ENCODE results near the gene BBIP1.
"Not testable (repeated sequence)": the region's sequence is repeated elsewhere in the genome, so short reads cannot be mapped to it uniquely, and the experiment has no call there.

The BBIP1 gene

DNA sequence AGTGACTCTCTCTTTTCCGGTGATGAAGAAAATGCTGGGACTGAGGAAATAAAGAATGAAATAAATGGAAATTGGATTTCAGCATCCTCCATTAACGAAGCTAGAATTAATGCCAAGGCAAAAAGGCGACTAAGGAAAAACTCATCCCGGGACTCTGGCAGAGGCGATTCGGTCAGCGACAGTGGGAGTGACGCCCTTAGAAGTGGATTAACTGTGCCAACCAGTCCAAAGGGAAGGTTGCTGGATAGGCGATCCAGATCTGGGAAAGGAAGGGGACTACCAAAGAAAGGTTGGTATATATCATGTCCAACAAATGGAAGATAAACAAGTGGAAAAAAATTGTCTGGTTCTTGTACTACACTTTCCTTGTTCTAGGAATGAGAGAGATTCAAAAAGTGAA lies 37.7 kb downstream of the BBIP1 start:
- no peak for DNase-seq

DNA sequence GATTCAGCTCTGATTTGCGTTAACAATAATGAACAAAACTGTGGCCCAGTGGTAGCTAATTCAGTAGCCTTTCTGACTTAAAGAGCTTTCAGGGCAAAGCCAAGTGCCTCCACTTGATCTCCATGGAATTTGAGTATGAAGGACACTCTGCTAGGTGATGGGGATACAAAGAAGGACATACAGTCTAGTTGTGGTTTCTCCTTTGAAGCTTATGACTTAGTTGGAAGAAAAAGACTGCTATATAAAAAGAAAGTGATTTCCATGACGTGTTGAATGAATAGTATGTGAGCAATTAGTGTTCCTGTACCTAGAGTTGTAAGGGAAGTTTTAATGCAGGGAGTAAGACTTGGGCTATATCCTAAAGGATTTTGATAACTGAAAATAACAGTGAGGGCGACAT lies 39.0 kb downstream of the BBIP1 start:
- DNase-seq: no peak

DNA sequence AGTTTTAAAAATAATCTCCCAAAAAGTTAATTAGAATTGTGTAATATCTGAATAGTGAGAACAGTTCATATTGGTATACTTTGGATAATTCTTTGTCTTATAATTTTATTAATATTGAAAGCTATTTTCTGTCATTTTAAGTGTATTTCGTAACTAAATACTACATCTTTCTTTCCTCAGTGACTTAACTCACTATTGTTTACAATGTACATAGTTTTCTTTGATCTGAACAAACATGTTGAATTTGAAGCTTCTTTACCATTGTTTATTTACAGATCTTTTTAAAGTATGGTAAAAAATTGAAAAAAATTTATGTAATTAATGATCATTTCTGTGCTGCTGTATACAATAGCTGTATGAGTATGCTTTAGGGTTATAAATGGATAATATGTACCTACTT lies 42.2 kb downstream of the BBIP1 start:
- DNase-seq: no peak

- DNase-seq: no peak
Measured at GRCh38 chr10:110876000-110876399, 43.0 kb downstream of the BBIP1 start.

- no peak for DNase-seq
Measured at GRCh38 chr10:110873951-110874350, 45.0 kb downstream of the BBIP1 start.

DNA sequence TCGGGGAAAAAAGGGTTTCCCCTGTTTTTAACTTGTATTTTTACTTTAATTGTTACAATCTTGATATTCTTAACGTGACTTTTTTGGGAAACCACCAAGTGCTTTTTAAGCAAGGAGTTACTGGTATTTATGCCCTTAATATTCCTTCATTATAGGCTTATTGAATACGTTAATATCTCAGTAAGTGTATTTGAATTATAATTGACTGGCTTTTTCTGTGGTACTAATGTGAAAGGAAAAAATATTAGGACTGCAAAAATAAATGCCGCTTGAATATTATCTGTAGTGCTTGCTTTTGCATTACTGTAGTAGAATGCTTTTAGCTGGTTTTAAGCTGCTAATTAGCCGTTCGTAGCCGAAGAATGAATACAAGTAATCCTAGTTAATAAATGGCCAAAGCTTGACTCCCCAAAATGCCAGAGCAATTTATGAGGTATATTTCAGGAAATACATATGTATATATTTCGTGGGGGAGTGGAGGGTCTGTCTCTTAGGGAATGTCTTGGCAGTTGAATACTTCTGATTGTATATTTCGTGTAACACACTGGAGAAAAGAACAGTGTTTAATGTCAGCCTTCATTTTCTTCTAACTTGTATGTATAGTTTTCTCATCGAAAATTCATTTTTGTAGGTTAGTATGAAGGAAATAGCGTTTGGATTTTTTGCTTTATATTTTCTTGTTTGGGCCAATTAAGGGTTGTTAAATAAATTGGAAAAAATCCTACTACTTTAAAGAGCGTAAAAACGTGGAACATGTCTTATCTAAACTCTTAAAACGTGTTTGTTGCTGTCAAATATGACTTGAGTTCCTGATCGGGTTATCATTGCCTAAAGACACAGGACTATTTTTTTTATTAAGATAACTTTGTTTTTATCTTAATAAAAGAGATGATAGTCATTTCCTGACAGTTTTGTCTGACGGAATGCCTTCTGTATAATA lies 45.7 kb downstream of the BBIP1 start:
- no peak for DNase-seq

GRCh38 chr10:110872145-110872983 lies 46.6 kb downstream of the BBIP1 start:
- peak; percentile 89 for DNase-seq

DNA sequence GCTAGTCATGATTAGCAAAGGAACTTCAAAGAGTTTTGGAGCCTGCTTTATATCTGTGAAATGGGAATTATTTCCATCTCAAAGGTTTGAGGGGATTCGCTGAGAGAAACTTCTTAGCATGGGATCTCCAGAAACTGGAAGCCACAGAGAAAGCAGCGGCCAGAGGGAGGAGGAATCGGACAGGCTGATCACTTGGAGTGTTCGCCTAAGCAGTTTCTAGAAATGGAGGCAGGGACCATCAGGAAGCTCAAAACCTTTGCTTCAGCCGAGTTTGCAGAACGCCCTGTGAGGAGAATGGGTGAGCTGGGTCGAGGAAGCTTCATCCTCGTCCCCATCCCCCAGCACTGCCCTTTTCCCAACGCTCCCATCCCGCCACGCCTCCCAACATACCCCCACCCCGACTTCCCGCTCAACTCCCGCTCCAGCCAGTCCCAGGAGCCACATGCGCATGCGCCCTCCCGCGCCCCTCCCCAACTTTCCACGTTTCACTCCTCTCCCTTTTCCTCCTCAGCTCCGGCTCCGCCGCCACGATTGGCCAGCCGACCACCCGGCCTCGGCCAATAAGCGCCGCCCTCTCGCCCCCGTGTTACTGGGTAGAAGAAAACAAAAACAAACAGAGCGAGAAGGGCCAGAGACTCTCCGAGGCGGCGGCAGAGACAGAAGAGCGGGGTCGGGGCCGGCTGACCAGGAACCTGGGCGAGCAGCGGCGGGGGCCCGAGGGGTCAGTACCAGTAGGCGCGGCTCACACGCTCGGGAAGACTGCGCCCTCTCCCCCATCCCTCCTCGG lies 47.5 kb downstream of the BBIP1 start, which contains the start of gene PDCD4:
PDCD4 (plus strand) TSS at position 631 of the 787 bp plus-strand sequence. CDS start 4,100 bp downstream, outside the sequence.
- DNase-seq: peak; percentile 96

DNA sequence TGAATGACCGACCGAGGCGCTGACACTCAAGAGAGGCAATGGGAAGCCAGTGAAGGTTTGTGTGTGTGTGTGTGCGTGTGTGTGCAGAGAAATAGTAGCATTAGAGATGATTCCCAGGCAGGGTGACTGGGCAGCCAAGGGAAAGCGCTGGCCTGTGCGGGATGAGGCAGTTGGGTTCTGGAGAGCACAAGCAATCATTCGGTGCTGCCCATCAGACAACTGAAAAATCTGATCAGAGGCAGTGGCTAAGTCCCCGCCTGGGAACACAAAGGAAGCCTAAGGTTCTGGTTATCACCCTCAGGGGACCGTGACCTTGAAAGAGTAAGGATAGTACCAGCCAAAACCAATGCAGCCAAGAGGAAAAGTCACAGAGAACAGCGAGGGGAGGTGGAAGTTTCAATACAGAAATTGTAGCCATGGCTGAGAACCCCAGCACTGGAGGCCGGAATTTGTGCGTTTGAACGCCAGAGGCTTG lies 48.1 kb downstream of the BBIP1 start:
- DNase-seq: no peak

DNA sequence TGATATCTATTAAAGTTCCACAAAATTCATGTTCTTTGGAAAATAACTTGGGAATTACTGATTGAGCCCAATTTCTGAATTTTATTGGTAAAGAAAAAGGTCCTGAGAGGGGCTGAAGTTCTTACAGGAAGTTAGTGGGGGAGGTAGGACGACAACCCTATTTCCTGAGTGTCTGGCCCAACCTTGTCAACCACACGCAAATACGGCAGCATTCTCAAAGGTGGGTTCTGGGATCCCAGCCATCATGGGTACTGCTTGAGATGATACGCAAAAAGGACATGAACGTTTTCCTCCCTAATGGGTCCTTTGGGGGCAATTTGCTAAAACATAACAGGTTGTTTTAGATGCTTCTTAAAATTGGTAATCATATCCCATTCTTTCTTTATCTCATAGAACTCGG lies 50.0 kb downstream of the BBIP1 start:
- no peak for DNase-seq

DNA sequence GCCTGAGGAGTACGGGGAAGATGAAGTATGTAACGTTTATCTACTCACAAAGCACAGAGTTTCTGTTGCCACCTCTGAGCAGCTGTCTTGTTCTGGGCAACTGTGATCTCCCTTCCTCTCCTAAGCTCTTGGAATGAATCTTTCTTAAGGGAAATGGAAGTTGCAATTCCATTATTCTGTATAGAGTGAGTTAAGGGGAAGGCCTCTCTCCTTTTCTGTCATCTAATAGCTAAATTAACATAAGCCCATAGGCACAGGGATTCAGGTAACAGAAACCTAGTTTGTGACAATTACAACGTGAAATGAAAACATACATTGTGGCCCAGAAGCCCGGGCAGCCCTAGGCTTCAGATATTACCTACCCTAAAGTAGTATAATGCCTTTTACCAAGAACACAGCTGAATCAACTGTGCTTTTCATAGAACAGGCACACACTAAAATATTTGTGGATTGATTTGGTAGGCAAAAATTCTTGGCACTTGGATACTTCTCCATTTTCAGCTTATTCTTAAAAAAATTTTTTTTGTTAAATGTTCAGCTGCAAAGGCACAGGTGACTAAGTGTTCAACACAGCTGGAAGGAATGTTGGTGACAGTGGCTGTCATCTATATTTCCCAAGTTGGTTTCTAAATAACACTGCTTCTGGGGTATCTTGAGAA lies 51.0 kb downstream of the BBIP1 start:
- no peak for DNase-seq

DNA sequence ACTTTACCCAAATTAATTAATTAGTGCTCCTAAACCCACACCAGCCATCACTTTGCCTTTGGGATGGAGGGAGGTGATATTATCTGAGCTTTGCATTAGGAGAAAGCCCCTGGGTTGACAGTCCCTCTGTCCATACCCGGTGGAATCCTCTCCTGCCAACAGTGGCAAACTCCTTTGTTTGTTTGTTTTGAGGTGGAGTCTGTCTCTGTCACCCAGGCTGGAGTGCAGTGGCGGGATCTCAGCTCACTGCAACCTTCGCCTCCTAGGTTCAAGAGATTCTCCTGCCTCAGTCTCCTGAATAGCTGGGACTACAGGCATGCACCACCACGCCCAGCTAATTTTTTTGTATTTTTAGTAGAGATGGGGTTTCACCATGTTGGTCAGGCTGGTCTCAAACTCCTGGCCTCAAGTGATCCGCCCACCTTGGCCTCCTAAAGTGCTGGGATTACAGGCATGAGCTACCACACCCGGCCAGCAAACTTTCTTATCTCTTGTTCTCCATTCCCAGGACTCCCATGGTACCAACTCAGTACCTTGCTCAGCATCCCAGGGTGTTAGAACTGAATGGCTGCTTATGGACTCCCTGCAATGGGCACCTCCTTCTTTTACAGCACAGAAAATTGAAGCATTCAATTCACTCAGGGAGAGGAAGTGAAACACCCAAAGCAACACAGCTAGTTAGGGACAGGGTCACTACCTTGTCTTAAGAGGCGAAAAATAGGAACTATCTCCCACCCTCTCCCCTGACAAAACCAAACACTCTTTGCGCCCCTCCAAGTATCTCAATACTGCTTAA lies 51.8 kb downstream of the BBIP1 start:
- not testable (repeated sequence) for DNase-seq

DNA sequence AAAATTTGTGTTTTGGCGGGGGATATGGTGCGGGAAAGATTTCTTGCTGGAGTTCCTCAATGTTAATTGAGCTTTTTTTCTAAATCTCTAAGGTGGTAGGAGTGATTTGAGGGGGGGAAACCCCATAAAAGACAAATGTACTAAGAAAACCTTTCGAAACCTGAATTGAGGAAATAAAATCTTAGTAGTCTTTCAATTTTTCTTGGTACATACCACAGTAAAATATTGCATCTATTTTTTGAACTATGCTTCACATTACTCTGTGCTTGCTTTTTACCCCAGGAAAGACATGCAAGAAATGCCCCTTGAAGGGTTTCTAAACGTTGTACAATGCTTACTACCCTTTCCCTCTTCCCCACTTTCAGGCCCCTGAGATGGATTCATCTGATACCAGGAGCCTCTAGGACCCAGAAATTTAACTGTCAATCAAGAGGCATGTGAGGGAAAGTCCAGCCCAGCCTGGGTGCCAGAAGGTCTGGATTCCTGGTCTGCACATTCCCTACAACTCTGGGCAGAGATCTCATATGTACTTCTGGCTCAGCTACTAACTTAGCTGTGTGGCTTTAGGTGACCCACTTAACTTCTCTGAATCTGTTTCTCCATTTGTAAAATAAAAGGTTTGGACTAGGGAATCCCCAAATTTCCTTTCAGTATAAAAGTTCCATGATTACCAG lies 53.0 kb downstream of the BBIP1 start:
- no peak for DNase-seq

GRCh38 chr10:110865186-110865808 lies 53.7 kb downstream of the BBIP1 start:
- peak; percentile 55 for DNase-seq

- peak; percentile 58 for DNase-seq
Measured at GRCh38 chr10:110864662-110865140, 54.3 kb downstream of the BBIP1 start.

DNA sequence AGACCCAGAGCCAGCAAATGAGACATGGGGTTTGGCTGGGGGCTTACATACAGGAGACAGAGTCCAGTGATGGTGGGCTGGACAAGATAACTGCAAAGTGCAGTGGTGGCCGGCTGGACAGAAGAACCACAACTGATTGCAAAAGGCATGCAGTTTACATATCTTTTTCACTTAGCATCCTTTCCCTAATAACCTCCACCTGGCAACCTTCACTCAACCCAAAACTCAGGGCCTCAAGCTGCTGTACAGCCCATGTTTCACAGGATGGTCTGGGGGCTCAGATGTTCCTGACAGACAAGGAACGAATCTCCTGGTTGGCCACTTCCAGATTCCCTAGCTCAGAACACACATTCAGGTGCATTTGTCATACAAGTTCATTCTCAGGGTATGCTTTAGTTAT lies 55.0 kb downstream of the BBIP1 start:
- DNase-seq: no peak

DNA sequence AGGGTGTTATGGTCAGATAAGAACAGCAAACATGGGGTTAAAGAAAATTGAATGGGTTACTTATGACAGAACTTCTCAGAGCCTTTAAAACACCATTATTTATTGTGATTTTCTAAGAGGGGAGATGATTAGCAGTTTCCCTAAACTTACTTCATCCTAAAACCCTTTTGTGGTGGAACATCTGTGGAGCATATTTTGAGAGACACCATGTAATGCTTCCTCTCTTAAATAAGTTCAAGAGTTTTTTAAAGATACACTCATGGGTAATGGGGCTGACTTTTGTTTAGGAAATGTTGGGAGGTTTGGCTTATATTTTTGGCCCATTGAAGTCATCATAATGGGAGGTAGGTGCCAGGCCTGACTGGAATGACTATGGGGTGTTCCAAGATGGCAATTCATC lies 55.6 kb downstream of the BBIP1 start:
- DNase-seq: no peak

DNA sequence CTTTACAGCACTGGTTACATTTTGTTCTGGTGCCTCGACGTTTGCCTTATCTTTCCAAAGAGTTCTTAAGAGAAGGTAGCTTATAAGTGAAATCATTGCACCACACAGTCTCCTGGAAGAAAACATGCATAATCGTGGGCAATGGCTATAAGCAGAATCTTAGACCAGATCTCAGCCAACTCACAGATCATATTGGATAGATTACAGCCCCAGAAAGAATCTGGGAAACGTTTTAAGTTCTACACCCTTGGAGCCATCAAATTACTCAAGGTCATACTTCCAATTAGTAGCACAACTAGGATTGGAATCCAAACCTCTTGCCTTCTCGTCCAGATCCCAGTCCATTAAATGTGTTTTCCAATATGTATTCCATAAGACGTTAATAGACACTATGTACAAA lies 56.0 kb downstream of the BBIP1 start:
- DNase-seq: no peak

DNA sequence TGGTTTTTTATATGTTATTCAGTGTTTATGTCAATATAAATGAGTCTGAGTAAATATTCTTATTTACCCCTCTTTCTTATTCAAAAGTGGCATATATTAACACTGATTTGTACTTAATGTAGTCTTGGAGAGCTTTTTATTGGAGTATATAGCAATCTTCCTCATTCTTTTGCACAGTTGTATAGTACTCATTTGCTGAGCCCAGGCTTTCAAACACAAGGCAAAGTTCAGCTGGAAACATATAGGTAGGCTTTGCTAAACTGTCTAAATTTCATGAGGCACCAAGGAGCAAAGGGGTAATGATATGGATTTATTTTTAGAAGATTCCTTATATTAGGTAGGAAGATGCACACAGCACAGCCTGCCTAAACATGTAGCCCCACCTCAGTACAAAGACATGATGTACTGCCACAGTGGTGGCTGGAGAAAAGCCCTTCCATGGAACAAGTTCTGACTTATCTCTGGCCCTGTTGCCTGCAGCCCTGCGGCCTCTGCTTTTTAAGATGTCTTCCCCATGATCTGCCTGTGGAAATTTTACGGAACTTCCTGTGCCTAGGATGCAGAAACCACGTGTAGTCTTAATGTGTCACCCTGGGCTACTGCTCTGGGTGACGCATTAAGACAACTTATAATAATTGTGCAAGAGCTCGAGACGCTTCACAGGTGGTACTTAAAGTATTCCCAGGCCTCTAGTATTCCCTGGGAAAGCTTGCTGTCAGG lies 56.9 kb downstream of the BBIP1 start:
- no peak for DNase-seq
